Muscle layer of colon (tissue), 2 donors: ENCODE results near the gene DIAPH1.
A peak's percentile ranks its signal among the peaks of the same experiment; 100 is the strongest.

Experiments used
- H3K27ac ChIP-seq: one replicate; pipeline ENCODE4 v1.7.0; 2013; ENCODE audit warnings: low read depth, mild to moderate bottlenecking, low read length, moderate library complexity
- H3K27me3 ChIP-seq, 2 donors: one replicate each; pipeline ENCODE4 v1.7.0; 2013; ENCODE audit warnings: low read length in 2 of 2, mild to moderate bottlenecking in 2 of 2; ENCODE audit not compliant: insufficient read depth in 2 of 2, control insufficient read depth in 1 of 2
- H3K36me3 ChIP-seq: one replicate; pipeline ENCODE4 v1.7.0; 2013; ENCODE audit warnings: mild to moderate bottlenecking, low read length; ENCODE audit not compliant: insufficient read depth
- H3K4me1 ChIP-seq: one replicate; pipeline ENCODE4 v1.7.0; 2013; ENCODE audit warnings: mild to moderate bottlenecking, low read length; ENCODE audit not compliant: insufficient read depth
- H3K4me3 ChIP-seq, 2 donors: one replicate each; pipeline ENCODE4 v1.7.0; 2013; ENCODE audit warnings: low read length in 2 of 2, low read depth in 1 of 2, mild to moderate bottlenecking in 1 of 2, moderate library complexity in 1 of 2
- H3K9ac ChIP-seq: one replicate; pipeline ENCODE4 v1.7.0; 2013; ENCODE audit warnings: low read length
- H3K9me3 ChIP-seq: one replicate; pipeline ENCODE4 v1.7.0; 2013; ENCODE audit warnings: mild to moderate bottlenecking, low read length
- donor health status: abdominal sarcoma.
- donor health status: Adenocarcinoma of cecum.

DIAPH1 gene

GRCh38 chr5:141483902-141484301, 134.9 kb downstream of the DIAPH1 start:
- Histone ChIP-seq H3K27me3 (no peaks in the 10 kb centered on the region), H3K36me3 (no peaks in the 10 kb centered on the region), H3K9me3 (no peaks in the 10 kb centered on the region), H3K27ac (no peak overlapping the region), H3K4me1 (peaks cover 51% of the 10 kb centered on the region), H3K9ac (no peak overlapping the region), H3K4me3 (no peak overlapping the region)

- Histone ChIP-seq H3K27ac (no peak overlapping the region), H3K9me3 (no peaks in the 10 kb centered on the region), H3K9ac (no peak overlapping the region), H3K4me3 (peak overlapping the region in 1 of 2 donors; percentile 21), H3K36me3 (no peaks in the 10 kb centered on the region), H3K4me1 (peaks cover 58% of the 10 kb centered on the region), H3K27me3 (no peaks in the 10 kb centered on the region)
These were observed 139.0 kb downstream of the DIAPH1 start for GRCh38 chr5:141479776-141480175.

DNA sequence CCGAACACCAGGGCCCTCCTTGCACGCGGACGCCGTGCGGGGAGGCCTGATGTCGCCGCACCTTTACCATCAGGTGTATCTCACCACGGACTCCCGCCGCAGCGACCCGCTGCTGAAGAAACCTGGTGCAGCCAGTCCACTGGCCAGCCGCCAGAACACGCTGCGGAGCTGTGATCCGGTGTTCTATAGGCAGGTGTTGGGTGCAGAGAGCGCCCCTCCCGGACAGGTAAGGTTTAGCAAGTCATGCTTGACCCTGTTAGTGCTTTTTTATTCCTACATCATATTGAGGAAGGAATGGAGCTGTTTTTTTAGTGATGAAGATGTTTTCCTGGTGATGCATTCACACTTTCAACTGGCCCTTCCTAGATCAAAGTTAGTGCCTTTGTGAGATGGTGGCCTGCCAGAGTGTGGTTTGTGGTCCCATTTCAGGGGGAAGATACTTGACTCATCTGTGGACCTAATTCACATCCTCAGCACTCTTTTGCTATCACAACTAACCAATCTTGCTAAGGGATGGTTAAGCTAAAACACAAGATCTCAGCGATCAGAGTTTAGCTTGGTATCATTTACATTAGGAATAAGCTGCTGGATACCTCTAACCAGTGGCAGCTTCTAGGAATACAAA, 140.4 kb downstream of the DIAPH1 start:
- H3K4me1 ChIP-seq: peaks cover 52% of the 10 kb centered on the region
- H3K27me3 ChIP-seq: no peaks in the 10 kb centered on the region
- no peak overlapping the region for H3K27ac ChIP-seq
- no peaks in the 10 kb centered on the region for H3K9me3 ChIP-seq
- no peaks in the 10 kb centered on the region for H3K36me3 ChIP-seq
- H3K4me3 ChIP-seq: peak overlapping the region; percentile 81 to 82
- H3K9ac ChIP-seq: no peak overlapping the region

DNA sequence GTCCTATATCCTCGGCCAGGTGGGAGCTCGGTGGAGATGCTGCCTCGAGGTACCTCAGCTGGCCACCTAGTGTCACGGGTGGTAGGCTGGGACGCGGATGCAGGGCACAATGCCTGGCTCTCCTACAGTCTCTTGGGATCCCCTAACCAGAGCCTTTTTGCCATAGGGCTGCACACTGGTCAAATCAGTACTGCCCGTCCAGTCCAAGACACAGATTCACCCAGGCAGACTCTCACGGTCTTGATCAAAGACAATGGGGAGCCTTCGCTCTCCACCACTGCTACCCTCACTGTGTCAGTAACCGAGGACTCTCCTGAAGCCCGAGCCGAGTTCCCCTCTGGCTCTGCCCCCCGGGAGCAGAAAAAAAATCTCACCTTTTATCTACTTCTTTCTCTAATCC, 141.0 kb downstream of the DIAPH1 start:
- Histone ChIP-seq H3K4me3 (peak overlapping the region; percentile 81 to 82), H3K27ac (no peak overlapping the region), H3K4me1 (peaks cover 52% of the 10 kb centered on the region), H3K36me3 (no peaks in the 10 kb centered on the region), H3K9me3 (no peaks in the 10 kb centered on the region), H3K9ac (no peak overlapping the region), H3K27me3 (no peaks in the 10 kb centered on the region)

DNA sequence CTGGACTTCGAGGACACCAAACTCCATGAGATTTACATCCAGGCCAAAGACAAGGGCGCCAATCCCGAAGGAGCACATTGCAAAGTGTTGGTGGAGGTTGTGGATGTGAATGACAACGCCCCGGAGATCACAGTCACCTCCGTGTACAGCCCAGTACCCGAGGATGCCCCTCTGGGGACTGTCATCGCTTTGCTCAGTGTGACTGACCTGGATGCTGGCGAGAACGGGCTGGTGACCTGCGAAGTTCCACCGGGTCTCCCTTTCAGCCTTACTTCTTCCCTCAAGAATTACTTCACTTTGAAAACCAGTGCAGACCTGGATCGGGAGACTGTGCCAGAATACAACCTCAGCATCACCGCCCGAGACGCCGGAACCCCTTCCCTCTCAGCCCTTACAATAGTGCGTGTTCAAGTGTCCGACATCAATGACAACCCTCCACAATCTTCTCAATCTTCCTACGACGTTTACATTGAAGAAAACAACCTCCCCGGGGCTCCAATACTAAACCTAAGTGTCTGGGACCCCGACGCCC, 141.7 kb downstream of the DIAPH1 start:
- H3K4me3 ChIP-seq: peak overlapping the region; percentile 81 to 82
- peak overlapping the region; percentile 72 for H3K9ac ChIP-seq
- H3K4me1 ChIP-seq: peaks cover 52% of the 10 kb centered on the region
- H3K9me3 ChIP-seq: no peaks in the 10 kb centered on the region
- H3K27ac ChIP-seq: peak overlapping the region; percentile 93
- no peaks in the 10 kb centered on the region for H3K27me3 ChIP-seq
- H3K36me3 ChIP-seq: no peaks in the 10 kb centered on the region

DNA sequence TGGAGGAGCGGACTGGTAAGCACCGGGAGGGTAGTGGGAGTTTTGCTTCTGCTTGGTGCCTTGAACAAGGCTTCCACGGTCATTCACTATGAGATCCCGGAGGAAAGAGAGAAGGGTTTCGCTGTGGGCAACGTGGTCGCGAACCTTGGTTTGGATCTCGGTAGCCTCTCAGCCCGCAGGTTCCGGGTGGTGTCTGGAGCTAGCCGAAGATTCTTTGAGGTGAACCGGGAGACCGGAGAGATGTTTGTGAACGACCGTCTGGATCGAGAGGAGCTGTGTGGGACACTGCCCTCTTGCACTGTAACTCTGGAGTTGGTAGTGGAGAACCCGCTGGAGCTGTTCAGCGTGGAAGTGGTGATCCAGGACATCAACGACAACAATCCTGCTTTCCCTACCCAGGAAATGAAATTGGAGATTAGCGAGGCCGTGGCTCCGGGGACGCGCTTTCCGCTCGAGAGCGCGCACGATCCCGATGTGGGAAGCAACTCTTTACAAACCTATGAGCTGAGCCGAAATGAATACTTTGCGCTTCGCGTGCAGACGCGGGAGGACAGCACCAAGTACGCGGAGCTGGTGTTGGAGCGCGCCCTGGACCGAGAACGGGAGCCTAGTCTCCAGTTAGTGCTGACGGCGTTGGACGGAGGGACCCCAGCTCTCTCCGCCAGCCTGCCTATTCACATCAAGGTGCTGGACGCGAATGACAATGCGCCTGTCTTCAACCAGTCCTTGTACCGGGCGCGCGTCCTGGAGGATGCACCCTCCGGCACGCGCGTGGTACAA, 142.5 kb downstream of the DIAPH1 start:
- no peaks in the 10 kb centered on the region for H3K36me3 ChIP-seq
- H3K4me1 ChIP-seq: peaks cover 50% of the 10 kb centered on the region
- H3K9ac ChIP-seq: peak overlapping the region; percentile 72
- H3K27ac ChIP-seq: peak overlapping the region; percentile 93
- H3K27me3 ChIP-seq: no peaks in the 10 kb centered on the region
- H3K9me3 ChIP-seq: no peaks in the 10 kb centered on the region
- peak overlapping the region; percentile 81 to 82 for H3K4me3 ChIP-seq

- Histone ChIP-seq H3K27me3 (no peaks in the 10 kb centered on the region), H3K9ac (peak within 1 kb of the TSS; percentile 72), H3K27ac (peak within 1 kb of the TSS; percentile 93), H3K9me3 (no peaks in the 10 kb centered on the region), H3K4me1 (peaks cover 43% of the 10 kb centered on the region), H3K36me3 (no peaks in the 10 kb centered on the region), H3K4me3 (peak within 1 kb of the TSS; percentile 81 to 82)
These were observed 143.1 kb downstream of the DIAPH1 start, which contains the start of gene PCDHGC3 for GRCh38 chr5:141475625-141476131. TSS of gene PCDHGC3 (plus strand) at chr5:141475966. CDS start at chr5:141476117, 151 bp downstream.

DNA sequence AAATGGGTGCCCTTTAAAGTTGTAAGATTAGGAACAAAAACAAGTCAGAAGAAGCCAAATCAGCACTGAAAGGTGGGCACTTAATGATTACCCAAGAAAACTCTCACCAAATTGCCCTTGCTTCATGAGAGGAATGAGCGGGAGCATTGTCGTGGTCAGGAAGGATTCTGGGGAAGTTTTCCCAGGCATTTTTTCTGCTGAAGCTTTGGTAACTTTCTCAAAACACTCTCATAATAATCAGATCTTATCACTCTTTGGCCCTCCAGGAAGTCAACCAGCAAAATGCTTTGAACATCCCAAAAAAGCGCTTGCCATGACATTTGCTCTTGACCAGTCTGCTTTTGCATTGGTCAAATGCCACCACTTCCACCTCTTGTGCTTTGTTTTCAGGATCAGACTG, 153.4 kb downstream of the DIAPH1 start:
- H3K4me1 ChIP-seq: no peaks in the 10 kb centered on the region
- no peaks in the 10 kb centered on the region for H3K36me3 ChIP-seq
- no peaks in the 10 kb centered on the region for H3K27me3 ChIP-seq
- H3K4me3 ChIP-seq: no peak overlapping the region
- no peaks in the 10 kb centered on the region for H3K9me3 ChIP-seq
- H3K27ac ChIP-seq: no peak overlapping the region
- no peak overlapping the region for H3K9ac ChIP-seq
